GM13977 (cell line): ENCODE results near the gene EPHA1.

Experiments used
- DNase-seq: peaks from one replicate; pipeline ENCODE4 v3.0.0; 2012; ENCODE audit warnings: low spot score
- CTCF ChIP-seq: IDR thresholded peaks from 2 replicates; pipeline ENCODE4 v1.5.1; 2012; ENCODE audit warnings: mild to moderate bottlenecking, control low read depth; ENCODE audit not compliant: insufficient read depth; ENCODE audit errors: extremely low read depth, missing control alignments
- in situ Hi-C: fragments of 300-500 bp; cut with MboI; formaldehyde crosslinking; loops from one replicate; pipeline ENCODE4 v1.12.0; 2022; ENCODE audit warnings: low sequenced_read_pairs, low pct_unique_long_range_greater_than_20kb, mixed read lengths, inconsistent platforms; ENCODE audit not compliant: unreplicated experiment

Gene EPHA1

DNA sequence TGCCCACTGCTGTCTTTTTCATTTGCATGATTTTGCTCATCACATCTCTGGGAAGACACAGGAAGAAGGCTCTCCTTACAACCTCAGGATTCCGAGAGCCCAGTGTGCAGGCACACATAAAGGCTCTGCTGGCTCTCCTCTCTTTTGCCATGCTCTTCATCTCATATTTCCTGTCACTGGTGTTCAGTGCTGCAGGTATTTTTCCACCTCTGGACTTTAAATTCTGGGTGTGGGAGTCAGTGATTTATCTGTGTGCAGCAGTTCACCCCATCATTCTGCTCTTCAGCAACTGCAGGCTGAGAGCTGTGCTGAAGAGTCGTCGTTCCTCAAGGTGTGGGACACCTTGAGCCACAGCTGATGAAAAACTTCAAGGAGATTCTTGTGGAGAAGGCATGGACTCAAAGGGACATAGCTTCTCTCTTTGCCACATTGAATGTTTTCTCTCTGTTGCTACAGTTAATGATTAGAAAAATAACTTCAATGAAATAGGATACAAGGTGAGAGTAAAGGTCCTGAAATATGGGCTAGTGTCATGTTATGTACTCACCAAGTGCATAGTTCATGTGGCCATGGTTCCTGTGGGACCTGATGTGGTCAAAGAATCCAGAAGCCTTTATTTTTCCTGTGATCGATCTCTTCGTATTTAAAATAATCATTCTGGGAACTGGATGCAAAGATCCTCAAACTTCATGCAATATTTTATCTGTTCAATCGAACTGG, 35.6 kb upstream of the EPHA1 start:
- TF ChIP-seq CTCF: no peak
- in situ Hi-C loops: no loop called here

DNA sequence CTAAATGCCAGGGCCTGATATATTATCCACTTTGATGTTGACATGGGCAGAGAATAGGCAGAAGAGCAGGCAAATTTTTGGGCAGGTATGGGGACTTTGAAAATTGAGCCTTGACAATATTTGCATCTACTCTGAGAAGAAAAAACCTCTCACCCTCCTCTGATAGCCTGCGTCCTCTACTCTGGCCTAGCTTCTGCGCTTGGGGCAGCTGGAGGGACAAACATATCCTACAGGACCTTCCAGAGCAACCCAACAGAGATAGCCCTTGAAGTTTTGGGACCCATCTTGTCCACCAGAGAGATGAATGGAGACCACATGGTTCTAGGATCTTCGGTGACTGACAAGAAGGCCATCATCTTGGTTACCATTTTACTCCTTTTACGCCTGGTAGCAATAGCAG, 34.5 kb upstream of the EPHA1 start, which contains the start of gene TAS2R60:
TSS of gene TAS2R60 (plus strand) at position 301 of the 400 bp plus-strand sequence. CDS start at position 301, 0 bp downstream.
- in situ Hi-C loops: no loop called here
- no peak for TF ChIP-seq CTCF
- no peak for DNase-seq

More for the DNA sequence above, 35.6 kb upstream of the EPHA1 start:
- no peak for DNase-seq

DNA sequence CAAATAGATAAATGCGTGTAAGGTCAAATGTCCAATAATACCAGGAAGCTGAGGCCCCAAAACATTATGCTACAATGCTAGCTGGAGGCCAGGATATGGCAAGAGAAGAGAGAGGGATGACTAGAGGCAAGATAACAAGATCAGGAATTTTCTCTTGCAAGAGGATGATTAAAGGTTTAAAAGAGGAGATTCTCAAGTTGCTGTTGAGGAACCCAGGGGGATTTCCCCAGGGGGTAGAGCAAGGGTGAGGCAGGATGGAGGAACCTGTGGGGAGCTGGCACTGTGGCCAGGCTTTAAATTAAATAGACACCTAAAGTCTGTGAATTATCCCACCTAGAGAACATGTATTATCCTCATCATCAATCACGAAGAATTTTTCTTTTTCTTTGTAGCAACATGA, 31.2 kb upstream of the EPHA1 start:
- DNase-seq: no peak
- TF ChIP-seq CTCF: no peak
- in situ Hi-C loops: no loop called here

GRCh38 chr7:143437578-143437977, 28.9 kb upstream of the EPHA1 start:
- no peak for TF ChIP-seq CTCF

DNA sequence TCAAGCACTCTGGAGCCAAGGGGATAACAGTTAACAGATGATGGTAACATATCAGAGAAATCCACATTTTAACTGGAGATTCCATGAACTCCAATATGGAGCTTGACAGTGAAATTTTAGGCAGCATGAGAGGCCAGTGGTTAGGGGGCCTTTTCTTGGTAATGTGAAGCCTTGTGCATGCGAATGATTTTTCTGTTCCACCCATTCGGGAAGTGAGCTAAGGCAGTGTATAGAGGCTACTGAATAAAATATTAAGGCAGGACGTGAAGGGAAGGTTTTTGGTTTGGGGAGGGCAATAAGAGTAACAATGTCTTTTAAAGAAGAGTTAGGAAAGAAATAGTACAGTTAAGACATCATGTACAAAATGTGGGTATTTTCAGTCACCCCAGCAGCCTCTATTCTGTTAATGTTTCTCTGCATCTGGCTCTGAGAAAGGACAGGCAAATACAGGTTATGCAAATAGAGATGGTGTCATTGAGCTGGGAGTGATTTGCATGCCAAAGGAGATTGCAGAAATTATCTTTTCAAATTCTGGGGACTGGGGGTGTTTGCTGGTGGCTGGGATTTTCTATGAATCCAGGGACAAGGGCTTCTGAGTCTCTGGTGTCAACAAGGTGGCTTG, 27.8 kb upstream of the EPHA1 start:
- DNase-seq: no peak
- no peak for TF ChIP-seq CTCF
- in situ Hi-C loops: no loop called here

More at GRCh38 chr7:143437578-143437977, 28.9 kb upstream of the EPHA1 start:
- in situ Hi-C loops: no loop called here
- no peak for DNase-seq

GRCh38 chr7:143435266-143435665, 26.6 kb upstream of the EPHA1 start:
- DNase-seq: no peak
- no peak for TF ChIP-seq CTCF
- in situ Hi-C loops: no loop called here
